ENCODE measurements around the gene TMED4. TPM values are rescaled to one million over a fixed set of nuclear protein-coding genes. Genes with fewer than 3 reads are reported as not detected.

Gene TMED4
- total and polyA plus RNA-seq, 2 experiments from 2014 or later: 43.5 to 98.5 TPM

DNA sequence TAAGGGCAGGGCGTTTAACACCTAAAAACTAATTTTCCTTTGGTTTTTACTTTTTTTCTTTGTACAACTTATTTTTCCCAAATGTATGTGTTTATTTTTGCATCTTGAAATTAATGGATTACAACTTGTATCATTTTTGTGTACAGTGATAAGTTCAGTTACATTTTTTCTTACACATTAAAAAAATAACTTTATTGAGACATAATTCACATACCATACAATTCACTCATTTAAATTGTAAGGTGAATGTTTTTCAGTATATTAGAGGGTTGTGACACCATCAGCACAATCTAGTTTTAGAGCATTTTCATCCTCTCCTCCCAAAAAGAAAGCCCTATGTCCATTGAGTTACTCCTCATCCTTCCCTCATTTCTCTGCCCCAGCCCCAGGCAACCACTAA, 36.0 kb upstream of the TMED4 start (continued):
- TF ChIP-seq ZNF462 (CRISPR knock-in tag; IDR thresholded peaks at IDR 0.05): no peak
- TF ChIP-seq ZNF331 (CRISPR knock-in tag; IDR thresholded peaks at IDR 0.05; ENCODE audit: low read depth): no peak
- no peak for TF ChIP-seq POLR2AphosphoS5 (IDR thresholded peaks at IDR 0.05; ENCODE audit: low read depth)
- TF ChIP-seq, protein P1, sequence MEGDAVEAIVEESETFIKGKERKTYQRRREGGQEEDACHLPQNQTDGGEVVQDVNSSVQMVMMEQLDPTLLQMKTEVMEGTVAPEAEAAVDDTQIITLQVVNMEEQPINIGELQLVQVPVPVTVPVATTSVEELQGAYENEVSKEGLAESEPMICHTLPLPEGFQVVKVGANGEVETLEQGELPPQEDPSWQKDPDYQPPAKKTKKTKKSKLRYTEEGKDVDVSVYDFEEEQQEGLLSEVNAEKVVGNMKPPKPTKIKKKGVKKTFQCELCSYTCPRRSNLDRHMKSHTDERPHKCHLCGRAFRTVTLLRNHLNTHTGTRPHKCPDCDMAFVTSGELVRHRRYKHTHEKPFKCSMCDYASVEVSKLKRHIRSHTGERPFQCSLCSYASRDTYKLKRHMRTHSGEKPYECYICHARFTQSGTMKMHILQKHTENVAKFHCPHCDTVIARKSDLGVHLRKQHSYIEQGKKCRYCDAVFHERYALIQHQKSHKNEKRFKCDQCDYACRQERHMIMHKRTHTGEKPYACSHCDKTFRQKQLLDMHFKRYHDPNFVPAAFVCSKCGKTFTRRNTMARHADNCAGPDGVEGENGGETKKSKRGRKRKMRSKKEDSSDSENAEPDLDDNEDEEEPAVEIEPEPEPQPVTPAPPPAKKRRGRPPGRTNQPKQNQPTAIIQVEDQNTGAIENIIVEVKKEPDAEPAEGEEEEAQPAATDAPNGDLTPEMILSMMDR (conservative IDR thresholded peaks at IDR 0.05; ENCODE audit: low read depth in 2 of 2): no peak

GRCh38 chr7:44617225-44617890, 35.3 kb upstream of the TMED4 start:
- ATAC-seq (no peak), DNase-seq (ENCODE audit: low spot score) (no peak)
- Histone ChIP-seq H3K4me1 (ENCODE audit: insufficient read depth) (peaks cover 13% of the 10 kb centered on the region), H3K9me2 (ENCODE audit: insufficient read depth) (no peaks in the 10 kb centered on the region), H3F3A (replicated peaks; ENCODE audit: low read depth) (no peaks in the 10 kb centered on the region), H2AFZ (no peak overlapping the region), H3K27me3 (ENCODE audit: insufficient read depth) (no peaks in the 10 kb centered on the region), H3K4me2 (no peak overlapping the region), H3K36me3 (ENCODE audit: insufficient read depth) (no peaks in the 10 kb centered on the region), H3K79me2 (replicated peaks; ENCODE audit: insufficient read depth) (peaks cover 99% of the 10 kb centered on the region), H3K27ac (ENCODE audit: low read depth) (no peak overlapping the region), H4K20me1 (replicated peaks; ENCODE audit: insufficient read depth) (peaks cover 24% of the 10 kb centered on the region), H3K4me3 (no peak overlapping the region)
- Mint-ChIP-seq H3K27ac (peak overlapping the region; percentile 32; the same call in 1 of the 2 replicates), H3K9me3 (no peaks in the 10 kb centered on the region), H3K4me1 (peaks cover 21% of the 10 kb centered on the region), H3K4me3 (no peak overlapping the region), H3K27me3 (ENCODE audit: insufficient read depth, low read depth, poor library complexity) (peaks cover 9% of the 10 kb centered on the region), H3K36me3 (ENCODE audit: low read depth) (no peaks in the 10 kb centered on the region)
- TF ChIP-seq, protein P2, sequence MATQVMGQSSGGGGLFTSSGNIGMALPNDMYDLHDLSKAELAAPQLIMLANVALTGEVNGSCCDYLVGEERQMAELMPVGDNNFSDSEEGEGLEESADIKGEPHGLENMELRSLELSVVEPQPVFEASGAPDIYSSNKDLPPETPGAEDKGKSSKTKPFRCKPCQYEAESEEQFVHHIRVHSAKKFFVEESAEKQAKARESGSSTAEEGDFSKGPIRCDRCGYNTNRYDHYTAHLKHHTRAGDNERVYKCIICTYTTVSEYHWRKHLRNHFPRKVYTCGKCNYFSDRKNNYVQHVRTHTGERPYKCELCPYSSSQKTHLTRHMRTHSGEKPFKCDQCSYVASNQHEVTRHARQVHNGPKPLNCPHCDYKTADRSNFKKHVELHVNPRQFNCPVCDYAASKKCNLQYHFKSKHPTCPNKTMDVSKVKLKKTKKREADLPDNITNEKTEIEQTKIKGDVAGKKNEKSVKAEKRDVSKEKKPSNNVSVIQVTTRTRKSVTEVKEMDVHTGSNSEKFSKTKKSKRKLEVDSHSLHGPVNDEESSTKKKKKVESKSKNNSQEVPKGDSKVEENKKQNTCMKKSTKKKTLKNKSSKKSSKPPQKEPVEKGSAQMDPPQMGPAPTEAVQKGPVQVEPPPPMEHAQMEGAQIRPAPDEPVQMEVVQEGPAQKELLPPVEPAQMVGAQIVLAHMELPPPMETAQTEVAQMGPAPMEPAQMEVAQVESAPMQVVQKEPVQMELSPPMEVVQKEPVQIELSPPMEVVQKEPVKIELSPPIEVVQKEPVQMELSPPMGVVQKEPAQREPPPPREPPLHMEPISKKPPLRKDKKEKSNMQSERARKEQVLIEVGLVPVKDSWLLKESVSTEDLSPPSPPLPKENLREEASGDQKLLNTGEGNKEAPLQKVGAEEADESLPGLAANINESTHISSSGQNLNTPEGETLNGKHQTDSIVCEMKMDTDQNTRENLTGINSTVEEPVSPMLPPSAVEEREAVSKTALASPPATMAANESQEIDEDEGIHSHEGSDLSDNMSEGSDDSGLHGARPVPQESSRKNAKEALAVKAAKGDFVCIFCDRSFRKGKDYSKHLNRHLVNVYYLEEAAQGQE (IDR thresholded peaks at IDR 0.05; ENCODE audit: unreplicated experiment): no peak
- TF ChIP-seq NANOG (IDR thresholded peaks at IDR 0.05; ENCODE audit: borderline replicate concordance) (no peak), ZNF331 (CRISPR knock-in tag; IDR thresholded peaks at IDR 0.05; ENCODE audit: low read depth) (no peak), STAT1 (IDR thresholded peaks at IDR 0.05; ENCODE audit: unreplicated experiment) (no peak), CREB1 (CRISPR knock-in tag; IDR thresholded peaks at IDR 0.05; ENCODE audit: low read depth) (no peak)
- TF ChIP-seq, protein P3, sequence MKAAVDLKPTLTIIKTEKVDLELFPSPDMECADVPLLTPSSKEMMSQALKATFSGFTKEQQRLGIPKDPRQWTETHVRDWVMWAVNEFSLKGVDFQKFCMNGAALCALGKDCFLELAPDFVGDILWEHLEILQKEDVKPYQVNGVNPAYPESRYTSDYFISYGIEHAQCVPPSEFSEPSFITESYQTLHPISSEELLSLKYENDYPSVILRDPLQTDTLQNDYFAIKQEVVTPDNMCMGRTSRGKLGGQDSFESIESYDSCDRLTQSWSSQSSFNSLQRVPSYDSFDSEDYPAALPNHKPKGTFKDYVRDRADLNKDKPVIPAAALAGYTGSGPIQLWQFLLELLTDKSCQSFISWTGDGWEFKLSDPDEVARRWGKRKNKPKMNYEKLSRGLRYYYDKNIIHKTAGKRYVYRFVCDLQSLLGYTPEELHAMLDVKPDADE (IDR thresholded peaks at IDR 0.05): no peak
- TF ChIP-seq, protein P1 (conservative IDR thresholded peaks at IDR 0.05; ENCODE audit: low read depth in 2 of 2): no peak
